ENCODE measurements around the gene FXN. TPM values are rescaled to one million over a fixed set of nuclear protein-coding genes. Genes with fewer than 3 reads are reported as not detected.

The FXN gene
- total RNA-seq, result 7.1 and 18.0 TPM in 2 replicates

DNA sequence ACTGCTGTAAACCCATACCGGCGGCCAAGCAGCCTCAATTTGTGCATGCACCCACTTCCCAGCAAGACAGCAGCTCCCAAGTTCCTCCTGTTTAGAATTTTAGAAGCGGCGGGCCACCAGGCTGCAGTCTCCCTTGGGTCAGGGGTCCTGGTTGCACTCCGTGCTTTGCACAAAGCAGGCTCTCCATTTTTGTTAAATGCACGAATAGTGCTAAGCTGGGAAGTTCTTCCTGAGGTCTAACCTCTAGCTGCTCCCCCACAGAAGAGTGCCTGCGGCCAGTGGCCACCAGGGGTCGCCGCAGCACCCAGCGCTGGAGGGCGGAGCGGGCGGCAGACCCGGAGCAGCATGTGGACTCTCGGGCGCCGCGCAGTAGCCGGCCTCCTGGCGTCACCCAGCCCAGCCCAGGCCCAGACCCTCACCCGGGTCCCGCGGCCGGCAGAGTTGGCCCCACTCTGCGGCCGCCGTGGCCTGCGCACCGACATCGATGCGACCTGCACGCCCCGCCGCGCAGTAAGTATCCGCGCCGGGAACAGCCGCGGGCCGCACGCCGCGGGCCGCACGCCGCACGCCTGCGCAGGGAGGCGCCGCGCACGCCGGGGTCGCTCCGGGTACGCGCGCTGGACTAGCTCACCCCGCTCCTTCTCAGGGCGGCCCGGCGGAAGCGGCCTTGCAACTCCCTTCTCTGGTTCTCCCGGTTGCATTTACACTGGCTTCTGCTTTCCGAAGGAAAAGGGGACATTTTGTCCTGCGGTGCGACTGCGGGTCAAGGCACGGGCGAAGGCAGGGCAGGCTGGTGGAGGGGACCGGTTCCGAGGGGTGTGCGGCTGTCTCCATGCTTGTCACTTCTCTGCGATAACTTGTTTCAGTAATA is at the start of gene FXN:
Gene FXN (plus strand): TSS at position 315 of the 871 bp plus-strand sequence. CDS start 31 bp downstream, at position 346.

DNA sequence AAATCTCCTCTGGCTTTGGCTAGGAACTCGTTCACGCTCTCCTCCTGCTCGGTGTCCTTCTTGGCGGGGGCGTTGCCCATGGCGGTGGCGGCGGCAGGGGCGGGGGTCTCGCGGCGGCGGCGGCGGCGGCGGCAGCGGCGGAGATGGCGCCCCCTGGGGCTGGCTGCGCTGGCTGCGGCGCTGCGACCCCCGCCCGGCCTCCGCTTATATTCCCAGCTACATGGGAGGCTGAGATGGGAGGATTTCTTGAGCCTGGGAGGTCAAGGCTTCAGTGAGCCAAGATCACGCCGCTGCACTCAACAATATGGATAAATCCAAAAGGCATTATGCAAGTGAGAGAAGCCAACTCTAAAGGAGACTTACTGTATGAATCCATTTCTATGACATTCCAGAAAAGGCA is 21.5 kb upstream of the FXN start, which contains the start of gene PRKACG:
Gene PRKACG (minus strand): TSS at position 101 of the 400 bp plus-strand sequence. CDS start 21 bp downstream, at position 80.

Other genes starting within 250 kb of the FXN start
- gene PRKACG, start 21.6 kb upstream of the FXN start, total RNA-seq, result not detected in 2 replicates
- gene TJP2, start 138.5 kb downstream of the FXN start, total RNA-seq, result 22.1 and 28.2 TPM in 2 replicates

All from epithelial cell of alveolus of lung (primary cell).